ENCODE measurements around the gene CCDC15.
"Not testable (repeated sequence)": the region's sequence is repeated elsewhere in the genome, so short reads cannot be mapped to it uniquely, and the experiment has no call there.

Gene CCDC15

GRCh38 chr11:125084761-125085231 lies 130.8 kb downstream of the CCDC15 start:
- no peak for DNase-seq

GRCh38 chr11:125085301-125086081 lies 131.5 kb downstream of the CCDC15 start:
- DNase-seq, result no peak

DNA sequence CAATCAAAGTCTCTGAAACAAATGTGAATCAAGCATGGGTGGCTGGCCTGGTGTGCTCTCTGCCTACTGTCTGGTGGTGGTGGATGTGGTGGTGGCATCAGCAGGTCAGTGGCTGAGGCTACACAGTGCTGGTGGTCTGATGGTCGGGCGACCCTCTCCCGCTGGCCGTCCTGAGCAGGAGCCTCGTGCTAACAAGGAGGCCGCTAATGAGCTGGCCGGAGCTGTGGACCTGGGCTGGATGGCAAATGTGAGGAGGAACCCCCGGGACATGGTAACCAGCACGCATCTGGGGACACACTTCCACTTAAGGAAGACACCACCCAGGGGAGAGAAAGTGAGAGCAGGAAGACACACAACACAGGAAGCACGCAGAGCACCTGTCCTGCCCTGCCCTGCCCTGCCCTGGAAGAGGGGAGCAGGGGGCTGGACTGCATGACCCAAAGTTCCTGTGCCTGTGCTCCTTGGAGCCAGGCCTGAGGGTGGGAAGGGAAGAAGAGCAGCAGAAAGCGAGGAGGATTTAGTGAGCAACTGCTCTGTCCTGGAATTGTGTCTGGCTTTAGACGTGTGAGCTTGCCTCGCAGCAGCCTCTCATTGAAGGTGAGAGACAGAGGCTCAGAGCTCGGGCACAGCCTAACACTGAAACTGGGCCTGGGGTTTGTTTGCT lies 132.8 kb downstream of the CCDC15 start:
- no peak for DNase-seq

- DNase-seq, result no peak
Observed at GRCh38 chr11:125088123-125088522, 134.1 kb downstream of the CCDC15 start.

- no peak for DNase-seq
Observed at GRCh38 chr11:125088576-125089455, 134.8 kb downstream of the CCDC15 start.

DNA sequence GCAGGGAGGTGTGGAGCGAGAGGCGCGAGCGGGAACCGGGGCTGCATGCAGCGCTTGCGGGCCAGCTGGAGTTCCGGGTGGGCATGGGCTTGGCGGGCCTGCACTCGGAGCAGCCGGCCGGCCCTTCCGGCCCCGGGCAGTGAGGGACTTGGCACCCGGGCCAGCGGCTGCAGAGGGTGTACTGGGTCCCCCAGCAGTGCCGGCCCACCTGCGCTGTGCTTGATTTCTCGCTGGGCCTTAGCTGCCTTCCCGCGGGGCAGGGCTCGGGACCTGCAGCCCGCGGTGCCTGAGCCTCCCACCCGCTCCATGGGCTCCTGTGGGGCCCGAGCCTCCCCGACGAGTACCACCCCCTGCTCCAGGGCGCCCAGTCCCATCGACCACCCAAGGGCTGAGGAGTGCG lies 135.5 kb downstream of the CCDC15 start:
- not testable (repeated sequence) for DNase-seq

DNA sequence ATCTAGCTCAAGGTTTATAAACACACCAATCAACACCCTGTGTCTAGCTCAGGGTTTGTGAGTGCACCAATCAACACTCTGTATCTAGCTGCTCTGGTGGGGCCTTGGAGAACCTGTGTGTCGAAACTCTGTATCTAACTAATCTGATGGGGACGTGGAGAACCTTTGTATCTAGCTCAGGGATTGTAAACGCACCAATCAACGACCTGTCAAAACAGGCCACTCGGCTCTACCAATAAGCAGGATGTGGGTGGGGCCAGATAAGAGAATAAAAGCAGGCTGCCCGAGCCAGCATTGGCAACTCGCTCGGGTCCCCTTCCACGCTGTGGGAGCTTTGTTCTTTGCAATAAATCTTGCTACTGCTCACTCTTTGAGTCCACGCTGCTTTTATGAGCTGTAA lies 136.1 kb downstream of the CCDC15 start:
- DNase-seq, result not testable (repeated sequence)

DNA sequence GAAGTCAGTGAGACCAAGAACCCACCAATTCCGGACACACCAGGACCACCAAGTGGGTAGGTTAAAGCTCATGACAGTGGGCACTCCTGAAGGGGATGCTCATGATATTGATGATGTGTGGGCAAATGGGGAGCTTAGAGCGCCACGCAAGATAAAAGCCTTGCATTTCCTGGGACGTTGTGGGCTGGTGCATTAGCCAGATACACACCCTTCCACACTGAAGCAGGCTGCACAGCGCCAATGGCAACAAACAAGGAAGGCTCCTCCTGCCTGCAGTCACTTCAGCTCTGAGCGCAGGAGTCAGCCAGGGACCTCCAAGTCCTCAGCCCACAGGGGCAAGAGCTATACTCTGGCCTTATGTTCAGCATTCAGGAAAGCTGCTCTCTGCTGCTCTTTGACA lies 136.8 kb downstream of the CCDC15 start:
- no peak for DNase-seq
